Osteocyte (in vitro differentiated cells): ENCODE measurements around the gene TTF2. TPM values are rescaled to one million over a fixed set of nuclear protein-coding genes. Genes with fewer than 3 reads are reported as not detected.

Experiments used
- DNase-seq: peaks from one replicate; pipeline ENCODE4 v3.0.0; 2021; ENCODE audit warnings: mixed read lengths; ENCODE audit not compliant: unreplicated experiment; ENCODE audit errors: extremely low spot score
- H3K27ac Mint-ChIP-seq: one replicate; pipeline ENCODE4 v1.8.0; 2021; ENCODE audit warnings: mild to moderate bottlenecking, mixed read lengths; ENCODE audit not compliant: unreplicated experiment
- H3K27me3 Mint-ChIP-seq: one replicate; pipeline ENCODE4 v1.8.0; 2021; ENCODE audit warnings: mixed read lengths; ENCODE audit not compliant: unreplicated experiment
- H3K36me3 Mint-ChIP-seq: one replicate; pipeline ENCODE4 v1.8.0; 2021; ENCODE audit warnings: mixed read lengths; ENCODE audit not compliant: unreplicated experiment
- H3K4me1 Mint-ChIP-seq: one replicate; pipeline ENCODE4 v1.8.0; 2021; ENCODE audit warnings: mixed read lengths; ENCODE audit not compliant: unreplicated experiment
- H3K4me3 Mint-ChIP-seq: one replicate; pipeline ENCODE4 v1.8.0; 2021; ENCODE audit warnings: mild to moderate bottlenecking, moderate library complexity, mixed read lengths; ENCODE audit not compliant: unreplicated experiment
- H3K9me3 Mint-ChIP-seq: one replicate; pipeline ENCODE4 v1.8.0; 2021; ENCODE audit warnings: mixed read lengths; ENCODE audit not compliant: unreplicated experiment
- long read RNA-seq: library from polyadenylated mRNA; unstranded; transcript quantifications from one replicate; pipeline ENCODE4 v2.0.0, GENCODE V29; 2021
- total RNA-seq: library from RNA; stranded (reverse); gene quantifications from 2 replicates; pipeline ENCODE4 v1.2.1, GENCODE V29; 2021
- TF ChIP-seq, protein P1 (sequence below): fragments of 200-600 bp; sonication (generic); IDR thresholded peaks from 2 replicates; pipeline ENCODE4 v1.5.0; 2021; ENCODE audit warnings: antibody characterized with exemption, mild to moderate bottlenecking, moderate library complexity

The TTF2 gene
- 17.4 and 18.6 TPM in 2 replicates for total RNA-seq
- long read RNA-seq, full-length matches to known transcripts = 6 of 34 reads
- long read RNA-seq, partial matches to known transcripts = 17 of 34 reads
- long read RNA-seq, other reads (novel, unspliced or antisense) = 11 of 34 reads

DNA sequence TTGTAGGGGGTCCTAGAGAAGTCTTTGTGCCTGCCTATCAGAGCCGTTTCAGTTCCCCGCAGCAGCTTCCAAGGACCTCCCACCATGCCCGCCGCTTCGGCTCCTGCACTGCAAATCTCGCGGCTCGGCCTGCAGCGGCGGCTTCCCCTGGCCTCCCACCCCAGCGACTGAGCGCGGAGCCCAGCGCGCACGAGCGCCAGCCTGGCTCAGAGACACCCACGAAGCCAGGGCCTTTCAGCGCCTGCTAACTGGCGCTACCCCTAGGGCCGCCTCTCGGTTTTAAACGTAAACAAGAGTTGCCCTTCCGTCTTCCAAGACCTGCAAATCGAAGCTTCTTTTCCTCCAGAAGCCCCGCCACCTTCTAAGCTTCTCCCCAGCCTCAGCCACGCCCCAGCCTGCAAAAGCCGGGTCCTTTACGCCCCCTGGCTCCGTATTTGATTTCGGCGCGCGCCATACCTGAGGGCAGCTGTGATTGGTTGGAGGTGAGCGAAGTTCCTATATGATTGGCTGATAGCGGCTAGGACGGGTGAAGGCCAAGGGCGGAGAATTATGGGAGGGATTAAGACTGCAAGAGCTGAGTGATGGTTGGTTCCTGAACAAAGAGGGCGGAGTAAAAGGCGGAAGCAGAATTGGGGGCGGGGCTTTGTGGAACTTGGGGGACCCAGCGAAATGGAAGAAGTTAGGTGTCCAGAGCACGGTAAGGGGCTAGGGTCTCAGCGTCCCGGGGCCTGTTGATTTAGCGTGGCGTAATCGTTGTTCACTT lies at the start of gene TTF2:
Gene TTF2 (plus strand): TSS at position 649 of the 763 bp plus-strand sequence. CDS start 21 bp downstream, at position 670.
- H3K27me3 Mint-ChIP-seq = no peaks in the 10 kb centered on the region
- TF ChIP-seq, protein P1, sequence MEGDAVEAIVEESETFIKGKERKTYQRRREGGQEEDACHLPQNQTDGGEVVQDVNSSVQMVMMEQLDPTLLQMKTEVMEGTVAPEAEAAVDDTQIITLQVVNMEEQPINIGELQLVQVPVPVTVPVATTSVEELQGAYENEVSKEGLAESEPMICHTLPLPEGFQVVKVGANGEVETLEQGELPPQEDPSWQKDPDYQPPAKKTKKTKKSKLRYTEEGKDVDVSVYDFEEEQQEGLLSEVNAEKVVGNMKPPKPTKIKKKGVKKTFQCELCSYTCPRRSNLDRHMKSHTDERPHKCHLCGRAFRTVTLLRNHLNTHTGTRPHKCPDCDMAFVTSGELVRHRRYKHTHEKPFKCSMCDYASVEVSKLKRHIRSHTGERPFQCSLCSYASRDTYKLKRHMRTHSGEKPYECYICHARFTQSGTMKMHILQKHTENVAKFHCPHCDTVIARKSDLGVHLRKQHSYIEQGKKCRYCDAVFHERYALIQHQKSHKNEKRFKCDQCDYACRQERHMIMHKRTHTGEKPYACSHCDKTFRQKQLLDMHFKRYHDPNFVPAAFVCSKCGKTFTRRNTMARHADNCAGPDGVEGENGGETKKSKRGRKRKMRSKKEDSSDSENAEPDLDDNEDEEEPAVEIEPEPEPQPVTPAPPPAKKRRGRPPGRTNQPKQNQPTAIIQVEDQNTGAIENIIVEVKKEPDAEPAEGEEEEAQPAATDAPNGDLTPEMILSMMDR = peak; percentile 36
- no peak within 1 kb of the TSS for H3K4me3 Mint-ChIP-seq
- H3K36me3 Mint-ChIP-seq = no peaks in the 10 kb centered on the region
- peaks cover 15% of the 10 kb centered on the region for H3K4me1 Mint-ChIP-seq
- peak; percentile 96 for DNase-seq
- no peaks in the 10 kb centered on the region for H3K9me3 Mint-ChIP-seq
- peak within 1 kb of the TSS; percentile 38 for H3K27ac Mint-ChIP-seq

DNA sequence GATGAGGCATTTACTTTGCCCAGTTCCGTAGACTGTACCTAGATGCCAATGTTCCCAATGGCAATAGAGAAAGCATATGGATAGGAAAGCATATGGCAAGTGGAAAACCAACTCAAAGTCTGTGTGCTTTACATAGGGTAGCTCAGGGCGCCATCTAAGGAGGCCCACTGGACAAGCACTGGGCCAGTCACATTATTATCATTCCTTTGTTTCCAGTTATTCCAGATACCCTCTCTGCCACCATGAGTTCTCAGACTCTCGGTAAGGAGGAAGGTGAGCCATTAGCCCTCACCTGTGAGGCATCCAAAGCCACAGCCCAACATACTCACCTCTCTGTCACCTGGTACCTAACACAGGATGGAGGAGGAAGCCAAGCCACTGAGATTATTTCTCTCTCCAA lies 48.8 kb upstream of the TTF2 start:
- Mint-ChIP-seq H3K9me3 (no peaks in the 10 kb centered on the region), H3K36me3 (no peaks in the 10 kb centered on the region), H3K4me3 (no peak overlapping the region), H3K4me1 (no peaks in the 10 kb centered on the region), H3K27me3 (peaks cover 3% of the 10 kb centered on the region), H3K27ac (no peak overlapping the region)
- DNase-seq = no peak
- TF ChIP-seq, protein P1 = no peak

DNA sequence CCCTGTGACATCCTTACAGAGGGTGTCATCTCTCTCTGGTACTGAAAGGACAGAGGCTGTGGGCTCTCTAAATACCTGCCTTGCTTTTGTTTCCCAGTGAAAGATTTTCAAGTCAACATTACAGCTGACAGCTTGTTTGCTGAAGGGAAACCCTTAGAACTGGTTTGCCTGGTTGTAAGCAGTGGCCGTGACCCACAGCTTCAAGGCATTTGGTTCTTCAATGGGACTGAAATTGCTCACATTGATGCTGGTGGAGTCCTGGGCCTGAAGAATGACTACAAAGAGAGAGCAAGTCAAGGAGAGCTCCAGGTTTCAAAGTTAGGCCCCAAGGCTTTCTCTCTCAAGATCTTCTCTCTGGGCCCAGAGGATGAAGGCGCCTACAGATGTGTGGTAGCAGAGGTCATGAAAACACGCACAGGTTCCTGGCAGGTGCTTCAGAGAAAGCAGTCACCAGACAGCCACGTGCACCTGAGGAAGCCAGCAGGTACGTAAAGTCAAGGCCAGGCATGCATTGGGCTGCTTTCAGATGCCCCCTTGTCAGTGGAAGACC lies 46.7 kb upstream of the TTF2 start:
- no peaks in the 10 kb centered on the region for H3K36me3 Mint-ChIP-seq
- no peaks in the 10 kb centered on the region for H3K4me1 Mint-ChIP-seq
- H3K4me3 Mint-ChIP-seq = no peak overlapping the region
- H3K27me3 Mint-ChIP-seq = no peaks in the 10 kb centered on the region
- DNase-seq = no peak
- TF ChIP-seq, protein P1 = no peak
- no peak overlapping the region for H3K27ac Mint-ChIP-seq
- H3K9me3 Mint-ChIP-seq = no peaks in the 10 kb centered on the region

DNA sequence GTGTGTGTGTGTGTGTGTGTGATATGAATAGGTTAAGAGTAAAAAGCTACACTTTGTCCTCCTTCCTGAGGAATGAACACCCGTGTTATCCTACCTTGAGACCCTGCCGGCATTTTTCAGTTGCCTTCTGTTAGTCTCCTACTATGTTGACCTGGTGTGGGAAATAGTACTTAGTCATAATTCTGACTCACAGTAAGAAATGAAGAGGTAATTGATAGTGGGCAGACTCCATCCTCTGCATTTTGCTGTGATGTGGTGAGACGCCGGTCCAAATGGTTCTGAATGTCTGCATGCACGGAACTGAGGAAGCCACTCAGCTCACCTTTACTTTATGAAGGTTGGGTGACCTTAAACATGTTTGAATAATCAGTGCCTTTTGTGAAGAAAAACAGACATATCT lies 45.9 kb upstream of the TTF2 start:
- TF ChIP-seq, protein P1 = no peak
- H3K4me3 Mint-ChIP-seq = no peak overlapping the region
- no peaks in the 10 kb centered on the region for H3K9me3 Mint-ChIP-seq
- no peaks in the 10 kb centered on the region for H3K36me3 Mint-ChIP-seq
- no peaks in the 10 kb centered on the region for H3K27me3 Mint-ChIP-seq
- DNase-seq = no peak
- H3K4me1 Mint-ChIP-seq = no peaks in the 10 kb centered on the region
- no peak overlapping the region for H3K27ac Mint-ChIP-seq

DNA sequence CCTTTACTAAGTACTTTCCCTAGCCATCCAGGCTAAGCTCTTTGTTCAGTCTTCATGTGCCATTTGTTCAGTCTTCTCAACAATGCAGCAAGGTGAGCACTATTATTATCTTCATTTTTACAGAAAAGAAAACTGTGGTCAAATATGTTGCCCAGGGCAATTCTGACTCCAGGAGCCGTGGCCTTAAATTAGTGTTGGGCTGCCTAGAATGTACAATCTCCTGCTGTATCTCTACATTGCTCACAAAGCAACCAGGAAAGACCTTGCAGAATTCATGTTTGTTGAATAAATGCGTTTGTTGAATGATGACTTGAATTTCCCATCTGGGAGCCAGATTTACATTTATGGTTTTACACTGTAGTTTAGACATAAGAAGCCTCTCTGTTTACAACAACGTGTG lies 44.4 kb upstream of the TTF2 start:
- DNase-seq = no peak
- TF ChIP-seq, protein P1 = no peak
- H3K27me3 Mint-ChIP-seq = no peaks in the 10 kb centered on the region
- no peaks in the 10 kb centered on the region for H3K36me3 Mint-ChIP-seq
- no peaks in the 10 kb centered on the region for H3K9me3 Mint-ChIP-seq
- no peak overlapping the region for H3K27ac Mint-ChIP-seq
- no peak overlapping the region for H3K4me3 Mint-ChIP-seq
- H3K4me1 Mint-ChIP-seq = no peaks in the 10 kb centered on the region
